ENCODE measurements around the gene GSE1. TPM values are rescaled to one million over a fixed set of nuclear protein-coding genes. Genes with fewer than 3 reads are reported as not detected.

Gene GSE1
- total and polyA plus RNA-seq, 9 of the 15 experiments (the other 6 are each of a cell fraction or from before 2014, with no cell fraction given): 12.2 to 244 (median 57.9) TPM

GRCh38 chr16:85661740-85662481, 48.8 kb downstream of the GSE1 start:
- no peak for FAIRE-seq
- WGBS (ENCODE audit: insufficient coverage, low coverage, missing lambda C conversion rate): 96% methylated on average over 23 of the region's 26 CpGs
- in situ Hi-C loops (cut with MboI) (no loop called here), intact Hi-C loops (cut with micrococcal nuclease) (no loop called here)
- Histone ChIP-seq H4K20me1 (replicated peaks; ENCODE audit: control insufficient read depth, insufficient read depth, low read length) (peaks cover 35% of the 10 kb centered on the region), H3K4me3 (no peak overlapping the region), H3K9ac (ENCODE audit: insufficient read depth in 1 of 2, low read depth in 2 of 2, low read length in 2 of 2) (peak overlapping the region in 1 of 2 experiments; percentile 17; a peak in 1 of 4 replicates), H3K4me1 (replicated peaks in 1 of 2; ENCODE audit: control insufficient read depth in 2 of 2, insufficient read depth in 2 of 2, low read length in 2 of 2) (peaks cover 0 to 22% of the 10 kb centered on the region in 2 experiments; a peak in 1 of 5 replicates), H3K79me2 (ENCODE audit: control insufficient read depth, insufficient read depth, low read length) (peaks cover 17% of the 10 kb centered on the region), H3K36me3 (ENCODE audit: control insufficient read depth, insufficient read depth, low read length) (peaks cover 99% of the 10 kb centered on the region), H2AFZ (ENCODE audit: low read depth, low read length) (no peak overlapping the region), H3K9me1 (ENCODE audit: control insufficient read depth, insufficient read depth, low read length) (no peaks in the 10 kb centered on the region), H3K27me3 (ENCODE audit: control insufficient read depth in 2 of 2, insufficient read depth in 2 of 2, low read length in 2 of 2) (no peaks in the 10 kb centered on the region), H3K9me3 (replicated peaks; ENCODE audit: control insufficient read depth, insufficient read depth, low read depth, low read length) (no peaks in the 10 kb centered on the region), H3K27ac (ENCODE audit: extremely low read depth, low read depth, low read length) (no peak overlapping the region), H3K4me2 (ENCODE audit: insufficient read depth, low read length) (no peak overlapping the region)
- no peak for ATAC-seq
- no peak for TF ChIP-seq ZC3H8 (IDR thresholded peaks at IDR 0.05)
- TF ChIP-seq ZNF3 (CRISPR knock-in tag; IDR thresholded peaks at IDR 0.05): no peak
- TF ChIP-seq RBM39 (optimal IDR thresholded peaks at IDR 0.05; ENCODE audit: low read depth, low read length): no peak
- TF ChIP-seq, protein P1, sequence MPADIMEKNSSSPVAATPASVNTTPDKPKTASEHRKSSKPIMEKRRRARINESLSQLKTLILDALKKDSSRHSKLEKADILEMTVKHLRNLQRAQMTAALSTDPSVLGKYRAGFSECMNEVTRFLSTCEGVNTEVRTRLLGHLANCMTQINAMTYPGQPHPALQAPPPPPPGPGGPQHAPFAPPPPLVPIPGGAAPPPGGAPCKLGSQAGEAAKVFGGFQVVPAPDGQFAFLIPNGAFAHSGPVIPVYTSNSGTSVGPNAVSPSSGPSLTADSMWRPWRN (IDR thresholded peaks at IDR 0.05; ENCODE audit: low read depth): no peak
- 0 out of 2 replicates have a peak, but pooled peaks have one; percentile 3 for TF ChIP-seq RBFOX2 (IDR thresholded peaks at IDR 0.05; ENCODE audit: low read depth, low read length)
- no peak for TF ChIP-seq BRD4 (IDR thresholded peaks at IDR 0.05)
- TF ChIP-seq, protein P2, sequence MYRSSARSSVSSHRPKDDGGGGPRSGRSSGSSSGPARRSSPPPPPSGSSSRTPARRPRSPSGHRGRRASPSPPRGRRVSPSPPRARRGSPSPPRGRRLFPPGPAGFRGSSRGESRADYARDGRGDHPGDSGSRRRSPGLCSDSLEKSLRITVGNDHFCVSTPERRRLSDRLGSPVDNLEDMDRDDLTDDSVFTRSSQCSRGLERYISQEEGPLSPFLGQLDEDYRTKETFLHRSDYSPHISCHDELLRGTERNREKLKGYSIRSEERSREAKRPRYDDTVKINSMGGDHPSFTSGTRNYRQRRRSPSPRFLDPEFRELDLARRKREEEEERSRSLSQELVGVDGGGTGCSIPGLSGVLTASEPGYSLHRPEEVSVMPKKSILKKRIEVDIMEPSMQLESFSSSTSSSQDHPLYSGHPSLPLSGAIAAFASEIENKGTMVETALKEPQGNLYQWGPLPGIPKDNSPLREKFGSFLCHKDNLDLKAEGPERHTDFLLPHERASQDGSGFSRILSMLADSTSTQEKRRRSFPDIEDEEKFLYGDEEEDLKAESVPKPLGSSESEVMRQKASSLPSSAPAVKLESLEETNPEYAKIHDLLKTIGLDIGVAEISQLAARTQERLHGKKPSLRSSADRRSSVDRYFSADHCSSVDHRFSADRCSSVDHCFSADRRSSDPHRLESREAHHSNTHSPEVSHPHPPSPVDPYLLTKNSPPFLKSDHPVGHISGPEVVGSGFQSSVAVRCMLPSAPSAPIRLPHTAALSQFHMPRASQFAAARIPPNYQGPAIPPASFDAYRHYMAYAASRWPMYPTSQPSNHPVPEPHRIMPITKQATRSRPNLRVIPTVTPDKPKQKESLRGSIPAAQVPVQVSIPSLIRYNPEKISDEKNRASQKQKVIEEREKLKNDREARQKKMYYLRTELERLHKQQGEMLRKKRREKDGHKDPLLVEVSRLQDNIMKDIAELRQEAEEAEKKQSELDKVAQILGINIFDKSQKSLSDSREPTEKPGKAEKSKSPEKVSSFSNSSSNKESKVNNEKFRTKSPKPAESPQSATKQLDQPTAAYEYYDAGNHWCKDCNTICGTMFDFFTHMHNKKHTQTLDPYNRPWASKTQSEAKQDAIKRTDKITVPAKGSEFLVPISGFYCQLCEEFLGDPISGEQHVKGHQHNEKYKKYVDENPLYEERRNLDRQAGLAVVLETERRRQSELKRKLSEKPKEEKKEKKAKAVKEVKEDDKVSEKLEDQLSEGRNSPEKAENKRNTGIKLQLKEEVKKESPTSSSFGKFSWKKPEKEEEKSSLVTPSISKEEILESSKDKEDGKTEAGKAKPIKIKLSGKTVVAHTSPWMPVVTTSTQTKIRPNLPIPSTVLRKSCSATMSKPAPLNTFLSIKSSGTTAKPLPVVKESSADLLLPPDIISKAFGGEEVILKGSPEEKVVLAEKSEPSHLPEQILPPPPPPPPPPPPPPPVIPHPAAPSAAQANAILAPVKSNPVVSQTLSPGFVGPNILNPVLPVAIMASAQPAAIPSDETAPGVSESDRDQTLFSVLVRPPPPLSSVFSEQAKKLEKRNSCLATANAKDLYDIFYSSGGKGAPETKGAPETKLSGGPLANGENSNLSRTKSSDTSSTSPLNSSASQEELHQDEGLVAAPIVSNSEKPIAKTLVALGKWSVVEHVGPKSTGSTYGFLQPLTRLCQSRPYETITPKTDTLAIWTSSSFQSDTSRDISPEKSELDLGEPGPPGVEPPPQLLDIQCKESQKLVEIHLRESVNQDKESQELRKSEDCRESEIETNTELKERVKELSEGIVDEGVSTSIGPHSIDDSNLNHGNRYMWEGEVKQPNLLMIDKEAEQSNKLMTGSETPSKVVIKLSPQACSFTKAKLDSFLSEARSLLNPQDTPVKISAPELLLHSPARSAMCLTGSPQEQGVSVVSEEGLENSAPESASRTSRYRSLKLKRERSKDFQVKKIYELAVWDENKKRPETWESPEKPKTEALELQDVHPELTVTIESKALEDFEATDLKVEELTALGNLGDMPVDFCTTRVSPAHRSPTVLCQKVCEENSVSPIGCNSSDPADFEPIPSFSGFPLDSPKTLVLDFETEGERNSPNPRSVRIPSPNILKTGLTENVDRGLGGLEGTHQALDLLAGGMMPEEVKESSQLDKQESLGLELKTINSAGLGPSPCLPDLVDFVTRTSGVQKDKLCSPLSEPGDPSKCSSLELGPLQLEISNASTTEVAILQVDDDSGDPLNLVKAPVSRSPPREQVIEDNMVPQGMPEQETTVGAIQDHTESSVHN (IDR thresholded peaks at IDR 0.05; ENCODE audit: borderline replicate concordance in 1 of 2, low read depth in 1 of 2): no peak
- no peak for TF ChIP-seq IRF2 (CRISPR knock-in tag; IDR thresholded peaks at IDR 0.05)
- 0 out of 2 replicates have a peak, but pooled peaks have one; percentile 12 for TF ChIP-seq POLR2A (conservative IDR thresholded peaks at IDR 0.05)
- TF ChIP-seq NFE2 (IDR thresholded peaks at IDR 0.05; ENCODE audit: low read depth): no peak
- peak; percentile 27; the same call in 1 of the 2 replicates for TF ChIP-seq SUPT5H (IDR thresholded peaks at IDR 0.05)
- no peak for TF ChIP-seq TARDBP (IDR thresholded peaks at IDR 0.05)
- TF ChIP-seq POLR2G (IDR thresholded peaks at IDR 0.05; ENCODE audit: low read depth, low read length): peak; percentile 73
- TF ChIP-seq RBM22 (IDR thresholded peaks at IDR 0.05; ENCODE audit: low read depth, low read length, poor library complexity, severe bottlenecking): peak; percentile 4
- DNase-seq (ENCODE audit: extremely low read depth in 1 of 4, low spot score in 3 of 4): no peak
- no TSS peak for BruUV-seq (replicated peaks)
- CTCF ChIA-PET (ENCODE audit: low intra/inter-chr PET ratio): no interaction called here
- POLR2A ChIA-PET: interaction anchor here (0.6 to 1.1 kb wide), 5 partner anchors 16 to 92 kb away, joined by 3 to 4 read pairs (median 3); no protein-coding TSS in a partner anchor
